Suprapubic skin (tissue), 4 donors: Measurements from ENCODE around the gene CTNND2. TPM values are rescaled to one million over a fixed set of nuclear protein-coding genes. Genes with fewer than 3 reads are reported as not detected.

ENCODE experiments used
- DNase-seq, 2 donors: peaks; one replicate each; pipeline ENCODE4 v3.0.0-alpha.2; 2019; ENCODE audit warnings: low spot score in 2 of 2
- H3K27ac ChIP-seq: fragments of 200-600 bp; sonication (generic); one replicate; pipeline ENCODE4 v1.5.1; 2019
- H3K27me3 ChIP-seq: fragments of 200-600 bp; sonication (generic); one replicate; pipeline ENCODE4 v1.5.1; 2019
- H3K36me3 ChIP-seq: fragments of 200-600 bp; sonication (generic); one replicate; pipeline ENCODE4 v1.5.1; 2019
- H3K4me1 ChIP-seq: fragments of 200-600 bp; sonication (generic); one replicate; pipeline ENCODE4 v1.5.1; 2019
- H3K4me3 ChIP-seq: fragments of 200-600 bp; sonication (generic); one replicate; pipeline ENCODE4 v1.5.1; 2019; ENCODE audit warnings: mild to moderate bottlenecking
- H3K9me3 ChIP-seq: fragments of 200-600 bp; sonication (generic); one replicate; pipeline ENCODE4 v1.5.1; 2019
- EP300 ChIP-seq: sonication (generic); formaldehyde crosslinking; IDR thresholded peaks from one replicate; pipeline ENCODE4 v1.6.1; 2017; ENCODE audit warnings: antibody characterized with exemption
- POLR2A ChIP-seq, 2 donors: fragments of 450-650 bp; IDR thresholded peaks; one replicate each; pipeline ENCODE4 v1.6.1; 2017; ENCODE audit warnings: antibody characterized with exemption in 2 of 2, mild to moderate bottlenecking in 2 of 2, moderate library complexity in 2 of 2
- POLR2AphosphoS5 ChIP-seq, 3 donors: sonication (generic); formaldehyde crosslinking; IDR thresholded peaks; one replicate each; pipeline ENCODE4 v1.6.1; 2017; ENCODE audit warnings: antibody characterized with exemption in 3 of 3
- WGBS: methylation state at CpG from one replicate; pipeline ENCODE4 v1.1.5; 2018; 5-methylcytosine and 5-hydroxymethylcytosine counted together
- total RNA-seq, 4 donors: library from RNA; depleted of rRNA; stranded (reverse); fragments of >200 nt; gene quantifications; one replicate each; pipeline ENCODE4 v1.1.0, GENCODE V29; 2016
- TF ChIP-seq, protein P1 (sequence below), 2 donors: fragments of 200-600 bp in 1 of 2; fragments of 450-650 bp in 1 of 2; sonication (generic) in 1 of 2; IDR thresholded peaks; one replicate each; pipeline ENCODE4 v1.5.1; 2016 to 2019; ENCODE audit warnings: antibody characterized with exemption in 2 of 2, mild to moderate bottlenecking in 1 of 2, moderate library complexity in 1 of 2

CTNND2 gene
- total RNA-seq, 4 donors from 2014 or later = 0.40 to 3.8 (median 2.2) TPM

DNA sequence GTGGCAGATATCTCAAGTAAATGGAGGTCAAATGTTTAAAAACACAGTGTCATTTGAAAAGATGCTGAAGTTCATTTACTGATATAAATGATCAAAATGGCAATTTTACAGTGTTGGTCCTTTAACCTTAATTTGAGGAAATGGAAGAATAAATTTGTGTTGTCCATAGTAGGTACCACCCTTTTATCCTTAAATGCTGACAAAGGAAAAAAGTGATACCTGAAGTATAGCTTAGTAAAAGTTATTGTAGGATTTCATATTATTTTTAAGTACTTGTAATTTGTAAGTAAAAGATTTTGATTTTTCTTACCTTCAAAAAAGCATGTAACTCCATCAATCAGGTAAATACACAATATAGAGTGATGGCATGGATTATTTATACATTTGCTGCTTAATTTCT, 976.6 kb downstream of the CTNND2 start:
- DNase-seq = no peak
- TF ChIP-seq POLR2AphosphoS5 (IDR thresholded peaks at IDR 0.05) (no peak), POLR2A (IDR thresholded peaks at IDR 0.05) (no peak), EP300 (no peak)
- TF ChIP-seq, protein P1, sequence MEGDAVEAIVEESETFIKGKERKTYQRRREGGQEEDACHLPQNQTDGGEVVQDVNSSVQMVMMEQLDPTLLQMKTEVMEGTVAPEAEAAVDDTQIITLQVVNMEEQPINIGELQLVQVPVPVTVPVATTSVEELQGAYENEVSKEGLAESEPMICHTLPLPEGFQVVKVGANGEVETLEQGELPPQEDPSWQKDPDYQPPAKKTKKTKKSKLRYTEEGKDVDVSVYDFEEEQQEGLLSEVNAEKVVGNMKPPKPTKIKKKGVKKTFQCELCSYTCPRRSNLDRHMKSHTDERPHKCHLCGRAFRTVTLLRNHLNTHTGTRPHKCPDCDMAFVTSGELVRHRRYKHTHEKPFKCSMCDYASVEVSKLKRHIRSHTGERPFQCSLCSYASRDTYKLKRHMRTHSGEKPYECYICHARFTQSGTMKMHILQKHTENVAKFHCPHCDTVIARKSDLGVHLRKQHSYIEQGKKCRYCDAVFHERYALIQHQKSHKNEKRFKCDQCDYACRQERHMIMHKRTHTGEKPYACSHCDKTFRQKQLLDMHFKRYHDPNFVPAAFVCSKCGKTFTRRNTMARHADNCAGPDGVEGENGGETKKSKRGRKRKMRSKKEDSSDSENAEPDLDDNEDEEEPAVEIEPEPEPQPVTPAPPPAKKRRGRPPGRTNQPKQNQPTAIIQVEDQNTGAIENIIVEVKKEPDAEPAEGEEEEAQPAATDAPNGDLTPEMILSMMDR (IDR thresholded peaks at IDR 0.05) = no peak
- H3K4me3 ChIP-seq = no peak overlapping the region
- H3K27me3 ChIP-seq = peaks cover 3% of the 10 kb centered on the region
- H3K27ac ChIP-seq = no peak overlapping the region
- peaks cover 10% of the 10 kb centered on the region for H3K9me3 ChIP-seq
- no peaks in the 10 kb centered on the region for H3K36me3 ChIP-seq
- no peaks in the 10 kb centered on the region for H3K4me1 ChIP-seq

DNA sequence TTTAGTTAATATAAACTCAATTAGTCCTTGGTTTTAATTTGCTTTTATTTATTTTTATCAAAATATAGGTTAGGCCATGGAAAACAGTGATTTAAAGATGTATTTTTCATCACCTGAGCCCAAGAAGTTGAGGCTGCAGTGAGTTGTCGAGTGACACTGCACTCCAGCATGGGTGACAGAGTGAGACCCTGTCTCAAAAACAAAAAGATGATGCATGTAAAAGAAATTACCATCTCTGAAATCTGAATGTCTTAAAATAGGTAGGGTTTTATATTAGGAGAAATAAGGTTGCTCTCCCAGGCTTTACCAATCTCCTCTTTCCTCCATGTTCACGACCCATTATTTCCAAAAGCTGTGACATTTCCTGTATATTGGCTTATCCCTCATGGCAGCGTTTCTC, 980.9 kb downstream of the CTNND2 start:
- Histone ChIP-seq H3K27me3 (no peaks in the 10 kb centered on the region), H3K36me3 (no peaks in the 10 kb centered on the region), H3K9me3 (peaks cover 4% of the 10 kb centered on the region), H3K27ac (no peak overlapping the region), H3K4me3 (no peak overlapping the region), H3K4me1 (no peaks in the 10 kb centered on the region)
- no peak for DNase-seq
- WGBS = 60% methylated on average over 3 of the region's 3 CpGs
- no peak for TF ChIP-seq EP300
- TF ChIP-seq POLR2A (IDR thresholded peaks at IDR 0.05) = no peak
- TF ChIP-seq POLR2AphosphoS5 (IDR thresholded peaks at IDR 0.05) = no peak
- TF ChIP-seq, protein P1 (IDR thresholded peaks at IDR 0.05) = no peak
